Left ventricle myocardium inferior (tissue), 1 donor: ENCODE results near the gene VEGFB. TPM values are rescaled to one million over a fixed set of nuclear protein-coding genes. Genes with fewer than 3 reads are reported as not detected.

Experiments used
- DNase-seq: peaks from one replicate; pipeline ENCODE4 v3.0.0-alpha.2; 2020
- H3K27ac ChIP-seq: fragments of 200-600 bp; replicated peaks from 2 replicates; pipeline ENCODE4 v1.8.0; 2021
- H3K27me3 ChIP-seq: fragments of 200-600 bp; 2 replicates; pipeline ENCODE4 v1.8.0; 2021; ENCODE audit warnings: low read depth
- H3K36me3 ChIP-seq: fragments of 200-600 bp; 2 replicates; pipeline ENCODE4 v1.8.0; 2021
- H3K4me1 ChIP-seq: fragments of 200-600 bp; 2 replicates; pipeline ENCODE4 v1.8.0; 2021
- H3K4me3 ChIP-seq: fragments of 200-600 bp; 2 replicates; pipeline ENCODE4 v1.8.0; 2021; ENCODE audit warnings: mild to moderate bottlenecking, moderate library complexity
- H3K9me3 ChIP-seq: fragments of 200-600 bp; replicated peaks from 2 replicates; pipeline ENCODE4 v1.8.0; 2021
- intact Hi-C: fragments of 100-400 bp; cut with micrococcal nuclease; formaldehyde crosslinking; loops from one replicate; pipeline ENCODE4 v1.11.0; 2022
- total RNA-seq: library from RNA; stranded (reverse); fragmentation: NEBNext Ultra II Directional; extraction: Animal tissue kit (Norgen Biotek cat#: 25700); gene quantifications from one replicate; pipeline ENCODE4 v1.2.1, GENCODE V29; 2021
- TF ChIP-seq, protein P1 (sequence below): fragments of 200-600 bp; IDR thresholded peaks from 2 replicates; pipeline ENCODE4 v1.8.0; 2021; ENCODE audit warnings: antibody characterized with exemption, mild to moderate bottlenecking, borderline replicate concordance
- donor health status: DM: no; HTN: yes; CAD: no; lungs with severe emphysema.

VEGFB gene
- total RNA-seq, 1 donor from 2014 or later, result 272 TPM

DNA sequence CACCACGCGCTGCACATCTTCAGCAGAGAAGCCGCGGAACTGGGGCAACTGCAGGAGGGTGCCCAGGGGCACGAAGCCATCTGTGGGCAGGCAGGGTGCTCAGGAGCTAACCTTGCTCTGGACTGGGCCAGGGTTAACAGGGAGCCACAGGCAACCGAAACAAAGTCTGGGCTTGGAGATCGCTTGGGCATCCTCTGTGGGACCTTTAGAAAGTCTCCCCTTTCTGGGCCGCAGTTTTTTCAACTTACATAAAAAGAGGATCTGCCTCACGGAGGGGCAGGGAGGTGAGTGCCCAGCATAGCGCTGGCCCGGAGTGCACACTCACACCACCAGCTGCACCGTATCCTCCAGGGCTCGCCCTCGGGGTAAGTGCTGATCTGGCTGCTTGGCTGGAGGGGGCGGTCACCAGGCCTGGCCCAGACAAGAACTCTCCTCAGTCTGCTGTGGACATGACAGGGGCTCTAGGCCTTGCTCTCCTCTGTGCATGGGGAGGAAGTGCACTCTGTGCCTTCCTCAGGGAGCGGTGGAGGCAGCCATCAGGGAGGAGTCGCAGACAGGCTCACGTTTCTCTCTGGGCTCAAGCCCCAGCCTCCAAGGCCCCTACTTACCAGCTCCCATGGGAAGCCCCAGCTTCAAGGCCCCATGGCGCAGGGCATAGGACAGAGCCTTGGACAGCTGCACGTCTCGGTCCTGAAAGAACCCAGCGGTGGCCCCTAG lies 9.3 kb upstream of the VEGFB start:
- intact Hi-C loops, result no loop called here
- peak overlapping the region; percentile 98 for H3K27ac ChIP-seq
- no peak for DNase-seq
- H3K9me3 ChIP-seq, result no peaks in the 10 kb centered on the region
- TF ChIP-seq, protein P1, sequence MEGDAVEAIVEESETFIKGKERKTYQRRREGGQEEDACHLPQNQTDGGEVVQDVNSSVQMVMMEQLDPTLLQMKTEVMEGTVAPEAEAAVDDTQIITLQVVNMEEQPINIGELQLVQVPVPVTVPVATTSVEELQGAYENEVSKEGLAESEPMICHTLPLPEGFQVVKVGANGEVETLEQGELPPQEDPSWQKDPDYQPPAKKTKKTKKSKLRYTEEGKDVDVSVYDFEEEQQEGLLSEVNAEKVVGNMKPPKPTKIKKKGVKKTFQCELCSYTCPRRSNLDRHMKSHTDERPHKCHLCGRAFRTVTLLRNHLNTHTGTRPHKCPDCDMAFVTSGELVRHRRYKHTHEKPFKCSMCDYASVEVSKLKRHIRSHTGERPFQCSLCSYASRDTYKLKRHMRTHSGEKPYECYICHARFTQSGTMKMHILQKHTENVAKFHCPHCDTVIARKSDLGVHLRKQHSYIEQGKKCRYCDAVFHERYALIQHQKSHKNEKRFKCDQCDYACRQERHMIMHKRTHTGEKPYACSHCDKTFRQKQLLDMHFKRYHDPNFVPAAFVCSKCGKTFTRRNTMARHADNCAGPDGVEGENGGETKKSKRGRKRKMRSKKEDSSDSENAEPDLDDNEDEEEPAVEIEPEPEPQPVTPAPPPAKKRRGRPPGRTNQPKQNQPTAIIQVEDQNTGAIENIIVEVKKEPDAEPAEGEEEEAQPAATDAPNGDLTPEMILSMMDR, result no peak
- peaks cover 6% of the 10 kb centered on the region for H3K36me3 ChIP-seq
- no peaks in the 10 kb centered on the region for H3K27me3 ChIP-seq
- peaks cover 60% of the 10 kb centered on the region for H3K4me1 ChIP-seq
- H3K4me3 ChIP-seq, result peak overlapping the region; percentile 95

DNA sequence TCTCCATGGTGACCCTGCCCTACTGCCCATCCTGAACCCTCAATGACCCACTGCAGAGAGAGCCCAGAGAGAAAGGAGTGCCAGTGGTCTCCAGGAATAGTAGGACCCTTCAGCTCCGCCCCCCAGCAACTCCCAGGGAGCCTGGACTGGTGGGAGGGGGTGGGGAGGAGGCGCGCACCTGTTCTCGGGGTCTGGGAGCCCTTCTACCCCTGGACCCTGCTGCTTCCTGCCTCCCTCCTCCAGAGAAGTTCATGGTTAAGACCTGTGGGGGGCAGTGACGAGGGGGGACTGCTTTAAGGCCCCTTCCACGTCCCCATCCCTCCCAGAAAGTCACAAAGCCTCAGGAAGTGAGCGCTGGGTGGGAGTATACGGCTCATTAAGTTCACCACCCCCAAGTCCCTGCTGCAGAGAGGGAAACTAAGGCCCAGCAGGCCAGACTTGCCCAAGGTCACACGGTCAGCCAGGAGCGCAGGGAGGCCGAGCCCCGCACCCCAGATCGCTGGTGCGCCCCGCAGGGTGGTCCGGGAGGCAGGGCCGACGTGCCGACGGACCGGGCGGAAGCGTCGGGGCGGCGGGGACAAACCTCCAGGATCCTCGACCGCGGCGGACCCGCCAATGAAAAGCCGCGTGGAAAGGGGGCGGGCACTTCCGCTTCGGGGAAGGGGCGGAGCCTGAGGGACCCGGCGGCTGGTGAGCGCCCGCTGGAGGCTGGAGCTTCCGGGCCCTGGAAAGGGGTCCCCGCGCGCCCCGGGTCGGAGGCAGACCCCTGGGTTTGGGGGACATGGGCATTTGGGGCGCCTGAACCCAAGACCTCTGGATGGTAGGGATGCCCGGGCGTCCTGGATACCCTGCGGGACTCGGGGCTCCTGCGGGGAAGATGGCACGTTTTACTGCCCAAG lies 8.5 kb upstream of the VEGFB start, which contains the start of the genes NUDT22 and TRPT1:
TSS of gene NUDT22 (plus strand) at position 667 of the 899 bp plus-strand sequence. CDS start 379 bp downstream, outside the sequence.
TSS of gene TRPT1 (minus strand) at position 579 of the 899 bp plus-strand sequence. CDS start at position 253, 326 bp downstream.
- Histone ChIP-seq H3K27me3 (no peaks in the 10 kb centered on the region), H3K9me3 (no peaks in the 10 kb centered on the region), H3K4me3 (peak within 1 kb of the TSS; percentile 95), H3K4me1 (peaks cover 68% of the 10 kb centered on the region), H3K36me3 (peaks cover 6% of the 10 kb centered on the region), H3K27ac (peak within 1 kb of the TSS; percentile 98)
- DNase-seq, result peak; percentile 93
- TF ChIP-seq, protein P1, result peak; percentile 34
- intact Hi-C loops, result no loop called here

DNA sequence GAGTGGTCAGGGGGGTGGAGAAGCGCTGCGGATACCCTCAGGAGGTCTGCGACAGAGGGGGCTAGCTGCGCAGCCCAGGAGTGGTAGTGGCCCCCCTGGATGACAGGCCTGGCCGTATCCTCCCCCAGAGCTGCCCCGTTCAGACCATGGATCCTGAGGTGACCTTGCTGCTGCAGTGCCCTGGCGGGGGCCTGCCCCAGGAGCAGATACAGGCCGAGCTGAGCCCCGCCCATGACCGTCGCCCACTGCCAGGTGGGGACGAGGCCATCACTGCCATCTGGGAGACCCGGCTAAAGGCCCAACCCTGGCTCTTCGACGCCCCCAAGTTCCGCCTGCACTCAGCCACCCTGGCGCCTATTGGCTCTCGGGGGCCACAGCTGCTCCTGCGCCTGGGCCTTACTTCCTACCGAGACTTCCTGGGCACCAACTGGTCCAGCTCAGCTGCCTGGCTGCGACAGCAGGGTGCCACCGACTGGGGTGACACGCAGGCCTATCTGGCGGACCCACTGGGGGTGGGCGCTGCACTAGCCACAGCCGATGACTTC lies 7.8 kb upstream of the VEGFB start:
- DNase-seq, result peak; percentile 60
- Histone ChIP-seq H3K4me1 (peaks cover 75% of the 10 kb centered on the region), H3K27me3 (no peaks in the 10 kb centered on the region), H3K36me3 (peaks cover 6% of the 10 kb centered on the region), H3K27ac (peak overlapping the region; percentile 98), H3K9me3 (no peaks in the 10 kb centered on the region), H3K4me3 (peak overlapping the region; percentile 95)
- intact Hi-C loops, result no loop called here
- TF ChIP-seq, protein P1, result no peak

DNA sequence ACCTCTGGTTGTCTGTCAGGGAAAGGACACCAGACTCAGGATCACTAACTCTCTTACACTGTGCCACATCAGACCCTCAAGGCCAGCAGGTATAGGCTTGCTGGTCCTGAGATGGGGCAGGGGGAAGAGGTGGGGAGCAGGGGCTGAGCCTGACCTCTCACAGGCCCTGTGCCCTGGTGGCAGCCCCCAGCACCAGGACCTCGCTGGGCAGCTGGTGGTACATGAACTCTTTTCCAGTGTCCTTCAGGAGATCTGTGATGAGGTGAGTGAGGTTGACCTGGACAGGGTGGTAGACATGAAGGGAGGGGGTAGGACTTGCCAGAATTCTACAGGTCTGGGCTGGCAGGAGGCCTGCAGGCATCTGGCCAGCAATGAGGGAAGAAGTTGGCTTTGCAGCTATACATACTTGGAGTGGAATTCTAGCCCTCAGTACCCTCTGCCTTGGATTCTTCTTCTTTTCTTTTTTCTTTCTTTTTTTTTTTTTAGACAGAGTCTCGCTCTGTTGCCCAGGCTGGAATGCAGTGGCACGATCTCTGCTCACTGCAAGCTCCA lies 6.9 kb upstream of the VEGFB start:
- TF ChIP-seq, protein P1, result no peak
- Histone ChIP-seq H3K4me1 (peaks cover 83% of the 10 kb centered on the region), H3K9me3 (no peaks in the 10 kb centered on the region), H3K4me3 (peak overlapping the region; percentile 95), H3K27ac (peak overlapping the region; percentile 98), H3K36me3 (peaks cover 6% of the 10 kb centered on the region), H3K27me3 (no peaks in the 10 kb centered on the region)
- intact Hi-C loops, result no loop called here
- DNase-seq, result no peak
